Stomach (tissue), 9 donors: Measurements from ENCODE around the gene REV3L. TPM values are rescaled to one million over a fixed set of nuclear protein-coding genes. Genes with fewer than 3 reads are reported as not detected.
A peak's percentile ranks its signal among the peaks of the same experiment; 100 is the strongest.

Source experiments
- DNase-seq, 2 donors: peaks; one replicate each; pipeline versions ENCODE4 v3.0.0 to v3.0.0-alpha.2; 2013 to 2019
- H3K27ac ChIP-seq, 5 donors: fragments of 200-600 bp in 4 of 5; sonication (generic) in 4 of 5; one replicate each; pipeline ENCODE4 v1.5.1; 2013 to 2019; ENCODE audit warnings: mild to moderate bottlenecking in 1 of 5, moderate library complexity in 1 of 5
- H3K27me3 ChIP-seq, 3 donors: fragments of 200-600 bp; sonication (generic); one replicate each; pipeline ENCODE4 v1.5.1; 2017 to 2019; ENCODE audit warnings: mixed run types in 1 of 3
- H3K36me3 ChIP-seq, 4 donors: fragments of 200-600 bp; sonication (generic); 1 replicate in 3 of 4; 2 replicates in 1 of 4; pipeline ENCODE4 v1.5.1; 2016 to 2019
- H3K4me1 ChIP-seq, 4 donors: fragments of 200-600 bp; sonication (generic); one replicate each; pipeline ENCODE4 v1.5.1; 2016 to 2019
- H3K4me3 ChIP-seq, 4 donors: fragments of 200-600 bp; sonication (generic) in 3 of 4; one replicate each; pipeline ENCODE4 v1.5.1; 2016 to 2019; ENCODE audit warnings: mild to moderate bottlenecking in 1 of 4
- H3K9me3 ChIP-seq, 4 donors: fragments of 200-600 bp; sonication (generic); one replicate each; pipeline ENCODE4 v1.5.1; 2016 to 2019
- EP300 ChIP-seq: sonication (generic); formaldehyde crosslinking; IDR thresholded peaks from one replicate; pipeline ENCODE4 v1.6.1; 2017; ENCODE audit warnings: antibody characterized with exemption
- POLR2A ChIP-seq, 4 donors: fragments of 450-650 bp; IDR thresholded peaks; one replicate each; pipeline ENCODE4 v1.6.1; 2016; ENCODE audit warnings: antibody characterized with exemption in 4 of 4, control low read depth in 2 of 4, mild to moderate bottlenecking in 1 of 4, moderate library complexity in 1 of 4
- POLR2AphosphoS5 ChIP-seq, 3 donors: sonication (generic); formaldehyde crosslinking; IDR thresholded peaks; one replicate each; pipeline ENCODE4 v1.6.1; 2016; ENCODE audit warnings: antibody characterized with exemption in 3 of 3
- WGBS, 5 donors: extraction: QIAGEN DNeasy Blood & Tissue Kit in 3 of 5; methylation state at CpG; one replicate each; pipeline versions ENCODE4 v1.1.5 to v1.1.7; 2013 to 2018; 5-methylcytosine and 5-hydroxymethylcytosine counted together
- intact Hi-C: fragments of 100-400 bp; cut with DNase I; formaldehyde crosslinking; loops from one replicate; pipeline ENCODE4 v1.15.1; 2023; ENCODE audit warnings: low total_unique reads
- polyA plus RNA-seq, 3 donors: library from polyadenylated mRNA; stranded (reverse); fragments of 200-250 nt; gene quantifications; one replicate each; pipeline ENCODE4 v1.2.3, GENCODE V29; 2013
- total RNA-seq, 5 donors: library from RNA; depleted of rRNA; stranded (reverse); fragments of >200 nt; gene quantifications; one replicate each; pipeline versions ENCODE4 v1.1.0 to v1.2.3, GENCODE V29; 2014 to 2016
- TF ChIP-seq, protein P1 (sequence below), 7 experiments: fragments of 450-650 bp in 4 of 7; fragments of 200-600 bp in 3 of 7; sonication (generic) in 3 of 7; IDR thresholded peaks; one replicate each; pipeline ENCODE4 v1.5.1; 2016 to 2019; ENCODE audit warnings: antibody characterized with exemption in 7 of 7, control low read depth in 2 of 7, mild to moderate bottlenecking in 1 of 7
- donor health status: healthy with polysubstance abuse.
- donor health status: Bipolar disorder and iron deficiency.
- donor health status: healthy.

The REV3L gene
- total and polyA plus RNA-seq, 8 donors = 9.0 to 170 (median 28.3) TPM

DNA sequence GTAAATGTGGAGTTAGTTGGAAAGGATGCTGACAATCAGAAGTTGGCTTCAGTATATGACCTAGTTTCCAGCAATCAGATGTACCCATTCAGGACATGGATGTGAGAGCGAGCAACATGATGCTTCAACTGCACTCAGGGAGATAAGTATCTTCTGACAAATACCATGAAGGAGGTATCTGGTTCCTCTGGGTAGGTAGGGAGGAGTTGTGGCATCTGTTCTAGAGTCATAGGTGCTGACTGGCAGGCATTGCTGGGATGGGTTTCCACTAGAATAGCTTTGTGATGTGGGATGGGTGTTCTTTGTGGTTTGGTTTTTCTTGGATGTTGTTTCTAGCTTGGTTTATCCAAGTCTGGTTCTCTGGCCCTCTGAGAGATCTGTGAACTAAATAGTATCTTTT, 3.9 kb upstream of the REV3L start:
- no peak for DNase-seq
- H3K4me1 ChIP-seq = peaks cover 5 to 41% (median 22%) of the 10 kb centered on the region in 4 donors
- peaks cover 0 to 9% (median 3%) of the 10 kb centered on the region in 4 donors for H3K36me3 ChIP-seq
- no peaks in the 10 kb centered on the region for H3K27me3 ChIP-seq
- 93 to 100% (median 100%) methylated on average over 1 of the region's 1 CpG for WGBS, 5 donors
- TF ChIP-seq, protein P1, sequence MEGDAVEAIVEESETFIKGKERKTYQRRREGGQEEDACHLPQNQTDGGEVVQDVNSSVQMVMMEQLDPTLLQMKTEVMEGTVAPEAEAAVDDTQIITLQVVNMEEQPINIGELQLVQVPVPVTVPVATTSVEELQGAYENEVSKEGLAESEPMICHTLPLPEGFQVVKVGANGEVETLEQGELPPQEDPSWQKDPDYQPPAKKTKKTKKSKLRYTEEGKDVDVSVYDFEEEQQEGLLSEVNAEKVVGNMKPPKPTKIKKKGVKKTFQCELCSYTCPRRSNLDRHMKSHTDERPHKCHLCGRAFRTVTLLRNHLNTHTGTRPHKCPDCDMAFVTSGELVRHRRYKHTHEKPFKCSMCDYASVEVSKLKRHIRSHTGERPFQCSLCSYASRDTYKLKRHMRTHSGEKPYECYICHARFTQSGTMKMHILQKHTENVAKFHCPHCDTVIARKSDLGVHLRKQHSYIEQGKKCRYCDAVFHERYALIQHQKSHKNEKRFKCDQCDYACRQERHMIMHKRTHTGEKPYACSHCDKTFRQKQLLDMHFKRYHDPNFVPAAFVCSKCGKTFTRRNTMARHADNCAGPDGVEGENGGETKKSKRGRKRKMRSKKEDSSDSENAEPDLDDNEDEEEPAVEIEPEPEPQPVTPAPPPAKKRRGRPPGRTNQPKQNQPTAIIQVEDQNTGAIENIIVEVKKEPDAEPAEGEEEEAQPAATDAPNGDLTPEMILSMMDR (IDR thresholded peaks at IDR 0.05) = no peak
- TF ChIP-seq POLR2A (IDR thresholded peaks at IDR 0.05) (no peak), EP300 (no peak), POLR2AphosphoS5 (IDR thresholded peaks at IDR 0.05) (no peak)
- intact Hi-C loops = no loop called here
- H3K9me3 ChIP-seq = no peaks in the 10 kb centered on the region
- H3K4me3 ChIP-seq = no peak overlapping the region
- peak overlapping the region in 3 of 5 donors; percentile 33 to 100 (median 100) for H3K27ac ChIP-seq

DNA sequence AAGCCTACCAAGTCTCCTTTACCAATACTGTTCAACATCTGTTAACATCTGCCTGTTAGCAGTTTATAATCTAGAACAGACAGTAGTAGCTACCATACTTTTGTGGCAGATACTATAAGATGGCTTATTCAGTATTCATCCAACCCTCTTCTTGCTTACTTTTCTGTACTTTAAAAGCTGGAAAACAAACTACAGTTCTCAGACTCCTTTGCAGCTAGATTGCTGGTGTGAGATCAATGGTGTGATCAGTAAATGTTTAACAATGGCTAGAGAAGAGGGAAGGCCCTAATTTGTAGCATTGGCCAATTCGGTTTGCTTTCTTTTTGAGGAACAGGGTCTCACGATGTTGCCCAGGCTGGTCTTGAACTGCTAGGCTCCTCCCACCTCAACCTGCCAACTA, 3.5 kb upstream of the REV3L start:
- Histone ChIP-seq H3K9me3 (no peaks in the 10 kb centered on the region), H3K4me1 (peaks cover 5 to 46% (median 23%) of the 10 kb centered on the region in 4 donors), H3K27ac (peak overlapping the region in 2 of 5 donors; percentile 100), H3K4me3 (no peak overlapping the region), H3K36me3 (peaks cover 0 to 9% (median 3%) of the 10 kb centered on the region in 4 donors), H3K27me3 (no peaks in the 10 kb centered on the region)
- 92 to 100% (median 93%) methylated on average over 2 of the region's 2 CpGs for WGBS, 5 donors
- intact Hi-C loops = no loop called here
- no peak for DNase-seq
- no peak for TF ChIP-seq POLR2A (IDR thresholded peaks at IDR 0.05)
- no peak for TF ChIP-seq EP300
- TF ChIP-seq, protein P1 (IDR thresholded peaks at IDR 0.05) = no peak
- no peak for TF ChIP-seq POLR2AphosphoS5 (IDR thresholded peaks at IDR 0.05)

DNA sequence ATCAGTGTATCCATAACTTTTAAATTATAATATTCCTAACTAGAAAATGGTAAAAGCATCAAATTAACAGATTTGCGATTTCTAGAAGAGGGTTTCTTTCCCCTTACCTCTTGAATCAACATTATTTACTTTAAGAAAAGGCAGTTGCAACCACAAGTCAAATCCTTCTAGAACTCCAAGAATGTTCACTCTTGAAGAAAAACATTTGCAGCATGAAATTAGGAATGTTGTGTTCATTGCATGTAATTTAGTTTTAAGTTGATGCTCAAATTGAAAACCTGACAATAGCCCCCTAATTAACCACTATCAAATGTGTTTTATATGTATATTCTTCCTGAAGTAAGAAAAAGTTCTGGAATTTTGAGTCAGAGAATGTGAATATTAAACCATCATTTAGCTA, 2.3 kb upstream of the REV3L start:
- Histone ChIP-seq H3K4me1 (peaks cover 5 to 57% (median 28%) of the 10 kb centered on the region in 4 donors), H3K4me3 (no peak overlapping the region), H3K36me3 (peaks cover 0 to 9% (median 3%) of the 10 kb centered on the region in 4 donors), H3K9me3 (no peaks in the 10 kb centered on the region), H3K27me3 (no peaks in the 10 kb centered on the region), H3K27ac (peak overlapping the region in 4 of 5 donors; percentile 99 to 100 (median 100))
- TF ChIP-seq POLR2AphosphoS5 (IDR thresholded peaks at IDR 0.05) (no peak), EP300 (no peak), POLR2A (IDR thresholded peaks at IDR 0.05) (no peak)
- TF ChIP-seq, protein P1 (IDR thresholded peaks at IDR 0.05) = no peak
- intact Hi-C loops = no loop called here
- 54 to 80% (median 59%) methylated on average over 1 of the region's 1 CpG for WGBS, 5 donors
- DNase-seq = no peak

DNA sequence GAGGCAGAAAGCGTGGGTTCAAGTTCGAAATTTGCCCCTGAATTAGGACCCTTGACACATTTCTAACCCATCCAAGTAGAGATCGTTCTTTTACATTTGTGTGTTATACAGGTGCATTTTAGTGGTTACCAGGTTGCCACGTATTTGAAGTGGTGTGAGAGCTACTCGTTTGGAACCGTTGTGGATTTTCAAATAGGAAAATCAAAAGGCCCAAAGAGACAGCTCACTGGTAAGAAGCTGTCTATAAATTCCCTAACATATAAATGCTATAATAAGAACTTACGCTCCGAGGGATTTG, 1.6 kb upstream of the REV3L start:
- Histone ChIP-seq H3K9me3 (no peaks in the 10 kb centered on the region), H3K27me3 (no peaks in the 10 kb centered on the region), H3K27ac (peak overlapping the region; percentile 99 to 100 (median 99)), H3K36me3 (peaks cover 0 to 9% (median 3%) of the 10 kb centered on the region in 4 donors), H3K4me1 (peaks cover 5 to 65% (median 28%) of the 10 kb centered on the region in 4 donors), H3K4me3 (peak overlapping the region; percentile 74 to 97 (median 90))
- DNase-seq = no peak
- WGBS, 5 donors = 10 to 18% (median 11%) methylated on average over 8 of the region's 8 CpGs
- intact Hi-C loops = no loop called here
- TF ChIP-seq POLR2A (IDR thresholded peaks at IDR 0.05) (no peak), POLR2AphosphoS5 (IDR thresholded peaks at IDR 0.05) (no peak), EP300 (no peak)
- TF ChIP-seq, protein P1 (IDR thresholded peaks at IDR 0.05) = no peak
